Measurements from ENCODE around the gene CAPZA1.
"Not testable (repeated sequence)": the region's sequence is repeated elsewhere in the genome, so short reads cannot be mapped to it uniquely, and the experiment has no call there.

GRCh38 chr1:112624493-112624892 is 4.9 kb downstream of the CAPZA1 start:
- TF ChIP-seq CTCF (conservative IDR thresholded peaks at IDR 0.05 in 1 of 2, IDR thresholded peaks at IDR 0.05 in 1 of 2; ENCODE audit: extremely low read depth in 1 of 2, insufficient read depth in 1 of 2, low read depth in 1 of 2, low read length in 2 of 2); EZH2 (IDR thresholded peaks at IDR 0.05; ENCODE audit: borderline replicate concordance, low read length): not testable (repeated sequence)

All from mammary epithelial cell (primary cell).